HG02642 (cell line): ENCODE measurements around the gene PARP9.
A peak's percentile ranks its signal among the peaks of the same experiment; 100 is the strongest.
"Not testable (repeated sequence)": the region's sequence is repeated elsewhere in the genome, so short reads cannot be mapped to it uniquely, and the experiment has no call there.

ENCODE experiments used
- ATAC-seq: cut with Tn5 transposase; IDR thresholded peaks from one replicate; pipeline ENCODE4 v1.9.1; 2021; ENCODE audit warnings: mild to moderate bottlenecking; ENCODE audit not compliant: unreplicated experiment, poor library complexity

PARP9 gene

DNA sequence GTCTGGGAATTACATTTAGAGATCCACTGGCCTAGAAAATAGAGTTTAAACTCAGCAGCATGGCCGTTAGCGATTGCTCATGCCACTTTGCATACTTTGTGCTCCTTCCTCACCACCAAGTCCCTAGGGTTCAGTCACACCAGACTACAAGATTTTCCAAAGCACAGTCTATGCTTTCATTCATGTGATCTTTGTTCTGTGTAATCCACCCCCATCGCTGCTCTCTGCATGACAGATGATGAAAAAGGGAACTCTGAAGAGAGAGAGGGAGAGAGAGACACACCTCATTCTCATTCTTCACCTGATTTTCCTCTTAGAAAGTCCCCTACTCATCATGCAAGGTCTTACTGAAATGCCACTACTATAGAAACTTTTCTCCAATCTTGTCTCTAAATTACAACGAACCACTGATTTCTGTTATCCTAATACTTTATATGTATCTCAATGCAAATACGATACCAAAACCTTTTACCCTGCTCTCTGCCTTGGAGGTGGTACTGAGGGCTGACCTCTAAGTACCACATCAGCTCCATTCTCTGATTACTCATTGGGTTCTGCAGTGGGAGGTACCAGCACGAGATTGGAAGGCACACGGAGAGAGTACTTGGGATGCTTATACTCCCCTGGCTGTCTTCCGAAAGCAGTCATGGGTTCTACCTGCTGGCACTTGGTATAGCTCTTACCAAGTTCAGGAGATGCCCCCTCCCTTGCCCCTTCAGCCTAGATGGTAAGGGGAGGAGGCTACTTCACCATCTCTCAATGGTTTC, 12.3 kb upstream of the PARP9 start:
- ATAC-seq = peak; percentile 90

DNA sequence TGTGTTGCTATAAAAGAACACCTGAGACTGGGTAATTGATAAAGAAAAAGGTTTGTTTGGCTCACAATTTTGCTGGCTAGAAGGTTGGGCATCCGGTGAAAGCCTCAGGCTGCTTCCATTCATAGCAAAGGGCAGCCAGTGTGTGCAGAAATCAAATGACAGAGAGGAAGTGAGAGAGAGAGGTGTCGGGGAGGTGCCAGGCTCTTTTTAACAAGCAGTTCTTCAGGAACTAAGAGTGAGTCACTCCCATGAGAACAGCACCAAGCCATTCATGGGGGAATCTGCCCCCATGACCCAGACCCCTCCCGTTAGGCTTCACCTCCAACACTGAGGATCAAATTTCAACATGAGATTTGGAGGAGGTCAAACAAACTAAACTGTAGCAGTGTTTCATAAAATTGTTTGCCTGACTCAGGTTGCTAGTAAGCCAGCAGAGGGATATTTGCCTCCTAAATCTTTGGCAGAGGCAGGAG, 8.9 kb upstream of the PARP9 start:
- ATAC-seq = no peak

DNA sequence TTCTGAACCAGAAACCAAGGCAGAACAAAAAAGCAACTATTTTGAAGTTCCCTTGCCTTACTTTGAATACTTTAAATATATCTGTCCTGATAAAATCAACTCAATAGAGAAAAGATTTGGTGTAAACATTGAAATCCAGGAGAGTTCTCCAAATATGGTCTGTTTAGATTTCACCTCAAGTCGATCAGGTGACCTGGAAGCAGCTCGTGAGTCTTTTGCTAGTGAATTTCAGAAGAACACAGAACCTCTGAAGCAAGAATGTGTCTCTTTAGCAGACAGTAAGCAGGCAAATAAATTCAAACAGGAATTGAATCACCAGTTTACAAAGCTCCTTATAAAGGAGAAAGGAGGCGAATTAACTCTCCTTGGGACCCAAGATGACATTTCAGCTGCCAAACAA, 4.7 kb upstream of the PARP9 start:
- ATAC-seq = no peak

DNA sequence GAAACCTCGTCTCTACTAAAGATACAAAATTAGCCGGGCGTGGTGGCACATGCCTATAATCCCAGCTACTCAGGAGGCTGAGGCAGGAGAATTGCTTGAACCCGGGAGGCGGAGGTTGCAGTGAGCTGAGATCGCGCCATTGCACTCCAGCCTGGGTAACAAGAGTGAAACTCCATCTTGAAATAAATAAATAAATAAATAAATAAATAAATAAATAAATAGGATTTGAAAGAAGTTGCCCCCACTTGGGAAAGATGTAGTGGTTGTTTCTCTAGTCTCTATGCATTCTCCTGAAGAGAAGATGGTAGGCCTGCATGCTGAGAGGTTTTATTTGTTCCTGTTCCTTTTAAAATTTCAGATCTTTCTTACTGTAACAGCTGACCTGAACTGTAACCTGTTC, 4.0 kb upstream of the PARP9 start:
- not testable (repeated sequence) for ATAC-seq

DNA sequence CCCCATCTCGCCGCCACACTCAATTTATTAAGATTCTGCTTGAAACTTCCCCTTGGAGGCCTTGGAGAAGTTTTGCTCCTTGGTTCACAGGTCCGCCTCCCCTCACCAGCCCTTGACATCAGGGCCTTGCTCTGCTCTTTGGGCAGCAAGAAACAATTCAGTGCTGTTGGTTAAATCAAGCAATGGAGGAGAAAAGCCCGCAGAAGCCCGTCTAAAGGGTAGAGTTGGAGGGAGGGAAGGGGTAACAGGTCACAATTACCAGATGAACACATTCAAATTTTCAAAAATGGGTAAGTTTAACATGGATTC, 429 bp downstream of the PARP9 start:
- peak; percentile 9 for ATAC-seq

DNA sequence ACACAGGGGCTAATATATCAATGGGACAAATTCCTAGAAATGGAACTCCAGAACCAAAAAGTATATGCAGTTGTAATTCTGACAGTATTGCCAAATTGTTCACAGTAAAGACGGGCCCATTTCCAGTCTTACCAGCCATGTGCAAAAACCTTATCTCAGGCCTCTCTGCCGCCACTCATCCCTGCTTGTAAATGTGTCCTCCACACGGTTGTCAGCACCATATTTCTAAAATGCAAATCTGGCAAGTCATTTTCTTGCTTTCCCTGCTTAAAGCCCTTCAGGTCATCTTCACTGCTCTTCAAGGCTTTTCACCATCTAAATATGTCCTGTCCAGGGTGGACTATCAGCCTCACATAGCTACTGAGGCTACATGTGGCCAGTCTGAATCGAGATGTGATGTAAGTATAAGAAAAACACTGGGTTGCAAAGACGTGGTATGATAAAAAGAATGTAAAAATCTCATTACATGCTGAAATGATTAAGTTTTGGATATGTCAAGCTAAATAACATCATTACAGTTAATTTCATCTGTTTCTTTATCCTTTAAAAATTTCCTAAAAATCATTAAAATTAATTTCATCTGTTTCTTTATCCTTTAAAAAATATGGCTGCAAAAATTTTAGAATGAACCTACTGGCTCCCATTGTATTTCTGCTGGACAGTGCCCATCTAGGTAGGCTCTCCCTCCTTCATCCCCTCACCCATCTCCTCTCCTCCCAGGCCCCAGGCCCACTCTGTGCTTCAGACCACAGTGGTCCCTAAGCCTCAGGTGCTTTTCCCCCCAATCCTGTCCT, 980 bp downstream of the PARP9 start:
- peak; percentile 3 for ATAC-seq

DNA sequence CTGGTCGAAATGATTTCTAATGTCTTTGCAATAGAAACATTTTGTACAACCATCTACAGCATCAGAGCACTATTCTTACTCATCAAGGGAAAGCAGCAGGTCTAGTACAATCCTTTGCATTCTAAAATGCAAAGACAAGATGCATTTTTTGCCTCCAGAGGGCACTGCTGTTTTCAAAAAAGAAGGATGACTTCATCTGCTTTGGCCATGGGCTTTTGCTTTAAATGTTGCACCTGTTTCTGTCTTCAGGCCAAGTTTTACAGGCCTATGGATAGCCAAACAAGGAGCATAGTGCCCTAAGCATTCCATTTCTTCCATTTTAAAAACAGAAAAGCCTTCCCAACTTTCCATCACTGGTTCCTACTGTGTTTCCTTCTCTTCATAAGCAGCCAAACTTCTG, 3.4 kb downstream of the PARP9 start:
- no peak for ATAC-seq

DNA sequence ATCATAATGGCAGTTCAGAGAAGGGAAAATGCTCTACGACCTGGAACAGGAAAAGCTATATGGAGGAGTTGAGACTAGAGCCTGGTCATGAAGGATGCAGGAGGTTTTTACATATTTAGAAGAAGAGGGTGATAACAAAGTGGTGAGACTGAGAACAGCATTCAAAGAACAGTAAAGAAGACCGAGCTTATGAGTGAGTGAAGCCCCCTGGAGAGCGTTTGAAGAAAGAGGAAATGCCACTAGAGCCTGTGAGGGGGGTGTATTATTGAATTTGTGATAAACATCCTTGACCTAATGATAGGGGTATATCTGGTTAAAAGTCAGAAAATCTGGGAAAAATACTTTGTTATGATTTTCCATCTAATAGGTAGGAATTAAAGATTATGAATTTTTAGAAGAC, 4.2 kb downstream of the PARP9 start:
- ATAC-seq = no peak

DNA sequence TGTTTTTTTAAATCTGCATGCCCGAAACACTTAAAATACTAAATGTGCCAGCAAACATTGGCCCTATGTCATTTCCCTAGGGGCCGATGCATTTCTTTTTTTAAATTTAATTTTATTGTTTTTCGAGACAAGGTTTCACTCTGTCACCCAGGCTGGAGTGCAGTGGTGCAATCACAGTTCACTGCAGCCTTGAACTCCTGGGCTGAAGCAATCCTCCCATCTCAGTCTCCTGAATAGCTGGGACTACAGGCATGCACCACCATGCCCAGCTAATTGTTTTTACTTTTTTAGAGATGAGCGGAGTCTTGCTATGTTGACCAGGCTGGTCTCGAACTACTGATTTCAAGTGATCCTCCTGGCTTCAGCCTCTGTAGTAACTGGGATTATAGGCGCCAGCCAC, 5.5 kb downstream of the PARP9 start:
- no peak for ATAC-seq

DNA sequence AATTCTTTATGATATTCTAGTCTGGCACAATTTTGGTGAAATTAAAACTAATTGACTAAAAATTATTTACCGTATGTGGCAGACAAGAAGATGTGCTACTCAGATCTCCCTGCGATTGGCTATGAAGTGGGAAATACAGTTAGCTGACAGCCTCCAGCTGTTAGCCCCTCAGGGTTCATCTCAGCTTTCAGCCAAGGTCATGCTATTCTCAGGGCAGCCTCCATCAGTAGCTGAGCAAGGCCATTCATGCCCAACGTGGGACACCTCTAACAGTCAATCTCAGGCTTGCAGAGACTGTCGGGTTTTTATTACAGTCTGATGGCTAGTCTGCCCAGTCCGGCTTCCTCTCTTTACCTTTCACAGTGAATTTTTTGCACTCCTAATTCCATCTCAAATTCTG, 6.7 kb downstream of the PARP9 start:
- no peak for ATAC-seq

DNA sequence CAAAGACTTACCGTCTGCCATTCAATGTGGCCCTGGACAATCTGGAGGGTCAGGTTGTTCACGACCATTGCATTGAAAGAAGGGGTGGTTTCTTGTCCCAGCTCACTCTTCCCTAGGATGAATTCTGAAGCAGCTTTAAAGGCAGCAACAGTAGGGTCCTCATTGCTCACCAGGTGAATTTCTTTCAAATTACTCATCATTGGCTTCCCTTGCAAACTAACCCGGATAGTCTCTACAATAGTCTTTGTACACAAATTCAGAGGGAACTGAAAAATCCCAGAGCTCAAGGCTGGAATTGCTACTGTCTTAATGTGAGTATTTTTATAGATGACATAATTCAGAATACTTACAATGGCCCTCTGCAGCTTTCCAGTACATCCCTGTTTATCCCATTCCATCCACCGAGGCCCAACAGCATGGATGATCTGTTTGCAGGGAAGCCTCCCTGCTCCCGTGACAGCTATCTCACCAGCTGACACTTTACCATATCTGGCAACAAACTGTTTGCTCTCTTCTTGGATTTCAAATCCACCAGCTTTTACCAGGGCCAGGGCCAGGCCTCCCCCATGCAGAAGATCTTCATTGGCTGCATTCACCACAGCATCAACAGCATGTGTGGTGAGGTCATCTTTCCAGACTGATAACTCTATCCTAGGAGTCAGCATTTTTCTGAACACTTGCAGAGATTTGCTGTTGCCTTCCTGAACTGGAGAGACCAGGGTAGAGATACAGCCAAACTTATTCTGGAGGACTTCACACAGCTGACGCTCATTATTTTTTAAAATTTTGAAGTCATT, 8.6 kb downstream of the PARP9 start:
- ATAC-seq = no peak

DNA sequence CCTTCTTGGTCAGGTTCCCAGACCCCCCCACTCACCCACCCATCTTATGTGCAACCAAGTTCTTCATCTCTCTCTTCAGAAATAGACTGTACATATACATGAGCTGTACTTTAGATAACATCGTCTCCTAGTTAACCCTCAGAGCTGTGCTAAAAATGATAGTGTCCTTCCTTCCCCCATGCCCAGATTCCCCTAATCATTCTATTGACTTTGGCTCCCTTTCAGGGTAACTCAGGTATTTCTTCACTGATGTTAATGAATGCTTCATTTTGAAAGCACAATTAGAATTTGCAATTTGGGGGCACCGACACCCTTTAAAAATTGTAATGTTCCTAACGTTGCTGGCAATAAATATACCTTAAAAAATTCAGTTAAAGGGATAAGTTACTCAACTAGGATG, 10.9 kb downstream of the PARP9 start:
- ATAC-seq = no peak

DNA sequence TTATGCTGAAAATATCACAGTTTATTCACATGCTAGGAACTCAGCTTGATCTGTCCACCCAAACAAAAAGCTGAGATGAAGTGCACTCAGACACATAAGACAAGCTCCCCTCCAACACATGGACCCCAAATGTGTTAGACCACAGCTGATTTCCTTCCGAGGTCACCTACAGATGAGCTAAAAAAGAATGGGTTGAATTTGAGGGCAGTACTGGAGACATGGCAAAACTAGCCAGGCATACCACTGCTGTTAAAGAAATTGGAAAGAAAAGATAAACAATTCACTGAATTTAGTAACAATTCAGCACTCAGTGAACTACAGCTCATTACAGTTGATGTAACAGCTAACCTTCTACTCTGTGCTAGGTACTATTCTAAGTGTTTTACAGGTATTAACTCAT, 15.5 kb downstream of the PARP9 start:
- ATAC-seq = no peak

DNA sequence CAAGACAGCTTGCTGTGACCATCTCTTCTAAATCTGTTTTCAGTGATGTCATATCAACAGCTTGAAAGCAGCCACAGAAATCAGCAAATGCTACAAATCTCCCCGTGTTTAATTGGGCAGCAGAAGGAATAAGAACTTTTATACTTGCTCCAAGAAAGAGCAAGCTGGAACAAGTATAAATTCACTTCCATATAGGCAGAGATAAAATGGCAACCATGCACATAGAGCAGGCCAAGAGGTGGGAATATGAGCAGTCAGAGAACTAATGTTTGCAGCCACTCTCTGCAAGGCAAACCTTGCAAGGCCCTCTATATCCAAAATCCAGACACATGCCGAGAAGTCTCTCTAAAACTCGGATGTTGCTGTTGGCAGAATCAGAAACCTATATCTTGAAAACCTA, 16.0 kb downstream of the PARP9 start:
- no peak for ATAC-seq

DNA sequence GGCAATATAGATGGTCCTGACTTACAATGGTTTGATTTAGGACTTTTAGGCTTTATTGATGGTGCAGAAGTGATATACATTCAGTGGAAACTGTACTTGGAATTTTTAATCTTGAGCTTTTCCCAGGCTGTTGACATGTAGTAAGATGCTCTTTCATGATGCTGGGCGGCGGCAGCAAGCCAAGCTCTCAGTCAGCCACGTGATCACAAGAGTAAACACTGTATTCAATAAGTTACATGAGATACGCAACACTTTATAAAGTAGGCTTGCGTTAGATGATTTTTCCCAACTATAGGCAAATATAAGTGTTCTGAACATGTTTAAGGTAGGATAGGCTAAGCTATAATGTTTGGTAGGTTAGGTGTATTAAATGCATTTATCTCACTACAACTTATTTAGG, 17.9 kb downstream of the PARP9 start:
- no peak for ATAC-seq

DNA sequence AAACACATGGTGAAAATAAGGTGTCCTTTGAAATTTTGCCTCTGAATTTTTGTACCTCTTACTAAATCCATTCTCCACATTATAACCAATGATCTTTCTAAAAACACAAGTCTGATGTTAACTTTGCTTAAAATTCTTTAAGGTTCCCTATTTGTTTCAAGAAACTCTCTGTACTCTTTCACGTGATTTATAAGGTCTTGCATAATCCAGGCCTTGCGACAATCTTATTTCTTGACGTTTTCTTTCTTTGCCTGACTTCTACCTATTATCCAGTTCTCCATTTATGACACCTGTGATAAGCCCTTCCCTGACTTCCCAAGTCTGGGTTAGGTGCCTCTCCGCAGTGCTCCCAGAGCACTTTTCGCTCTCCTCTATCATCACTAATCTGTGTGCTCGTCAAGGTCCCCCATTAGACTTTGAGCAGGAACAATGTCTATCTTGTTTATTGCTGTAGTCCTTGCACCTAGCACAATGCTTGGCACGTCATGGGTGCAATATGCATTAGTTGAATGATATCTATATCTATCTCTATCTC, 25.1 kb downstream of the PARP9 start:
- ATAC-seq = no peak

DNA sequence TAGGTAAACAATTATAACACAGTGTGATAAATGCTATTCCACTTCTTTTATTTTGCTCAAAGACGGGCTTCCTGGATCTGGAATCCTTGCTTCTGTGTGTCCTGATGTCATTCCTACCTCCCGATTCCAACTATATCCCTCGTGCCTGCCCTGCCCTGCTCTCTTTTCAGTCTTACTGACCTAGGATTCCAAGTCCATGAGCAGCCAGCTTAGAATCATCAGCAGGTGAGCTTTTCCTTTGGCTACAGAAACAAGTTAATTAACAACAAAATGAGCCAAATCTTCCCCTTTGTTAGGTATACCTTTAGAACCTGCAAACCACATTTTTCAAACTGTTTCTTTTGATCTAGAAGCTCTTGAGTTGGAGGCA, 27.5 kb downstream of the PARP9 start:
- ATAC-seq = no peak

DNA sequence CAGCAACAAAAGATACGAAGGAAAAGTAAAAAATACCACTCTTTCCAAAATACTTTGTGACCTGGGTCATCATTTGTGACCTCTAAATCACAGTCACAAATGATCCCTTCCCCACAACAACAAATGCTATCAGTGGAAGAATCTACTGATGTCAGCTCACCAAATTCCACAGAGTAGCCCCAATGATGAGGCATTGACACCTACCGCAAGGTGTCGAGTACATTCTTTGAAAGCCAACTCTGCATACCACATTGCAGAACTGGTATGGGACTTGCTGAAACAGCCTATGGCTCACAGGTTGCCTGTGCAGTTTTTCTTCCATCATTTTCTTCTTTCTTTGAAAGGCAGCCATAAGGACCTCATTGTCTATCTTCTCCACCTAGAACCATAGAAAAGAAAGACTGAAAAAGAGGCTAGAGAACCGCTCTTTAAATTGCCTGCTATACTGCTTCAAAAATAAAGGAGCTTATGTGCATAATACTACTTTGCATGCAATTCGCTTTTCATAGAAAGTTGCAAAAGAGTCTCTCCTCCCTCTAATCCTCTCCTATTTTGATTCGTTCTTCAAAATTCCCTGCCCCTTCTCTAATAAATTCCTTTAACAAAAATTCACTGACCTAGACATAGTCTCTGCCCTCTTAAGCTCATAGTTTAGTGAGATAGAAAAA, 28.0 kb downstream of the PARP9 start:
- no peak for ATAC-seq

DNA sequence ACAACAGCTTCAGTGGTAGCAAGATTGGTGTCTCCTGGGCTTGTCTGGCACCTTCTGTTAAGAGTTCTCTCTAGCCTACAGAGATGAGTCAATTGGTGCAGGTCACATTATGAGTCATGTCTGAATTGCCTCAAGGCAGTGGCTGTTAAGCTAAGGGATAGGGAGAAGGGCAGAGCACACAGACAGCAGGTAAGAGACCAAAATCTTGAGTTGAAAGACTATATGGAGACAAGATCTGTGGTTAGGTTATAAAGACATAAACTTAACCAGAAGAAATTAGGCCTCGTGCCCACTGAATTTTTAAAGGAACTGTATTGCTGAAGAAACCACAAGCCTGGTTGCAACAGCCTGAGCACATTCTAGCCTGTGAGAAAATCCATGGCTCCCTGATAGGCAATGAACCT, 30.2 kb downstream of the PARP9 start:
- ATAC-seq = peak; percentile 99

DNA sequence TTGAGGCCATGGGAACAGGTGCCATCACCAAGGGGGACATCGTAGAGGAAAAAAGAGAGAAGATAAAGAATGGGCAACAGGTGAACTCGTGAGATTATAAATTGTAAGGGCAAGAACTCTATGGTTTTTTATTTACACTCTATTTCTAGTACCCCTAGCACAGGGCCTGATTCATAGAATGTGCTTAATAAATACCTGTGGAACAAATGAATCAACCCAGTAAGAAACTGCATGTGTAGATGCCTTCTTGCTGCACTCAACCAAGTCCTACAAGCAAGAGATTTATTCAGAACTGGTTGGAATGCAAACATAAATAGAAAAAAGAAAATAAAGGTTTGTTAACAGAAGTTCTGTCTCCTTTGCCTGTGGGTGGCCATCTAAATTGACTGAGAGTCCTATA, 30.6 kb downstream of the PARP9 start:
- ATAC-seq = no peak
